Breast epithelium (tissue), 4 donors: ENCODE data around the gene RAC3. TPM values are rescaled to one million over a fixed set of nuclear protein-coding genes. Genes with fewer than 3 reads are reported as not detected.

ENCODE experiments used
- DNase-seq, 2 donors: peaks; one replicate each; pipeline ENCODE4 v3.0.0-alpha.2; 2019; ENCODE audit warnings: low spot score in 2 of 2
- H3K27ac ChIP-seq, 2 donors: fragments of 200-600 bp; sonication (generic) in 1 of 2; one replicate each; pipeline ENCODE4 v1.5.1; 2016 to 2019; ENCODE audit warnings: mild to moderate bottlenecking in 1 of 2
- H3K27me3 ChIP-seq, 2 donors: fragments of 200-600 bp; sonication (generic) in 1 of 2; one replicate each; pipeline versions ENCODE4 v1.5.1 to v1.6.0; 2017 to 2019; ENCODE audit warnings: control low read depth in 1 of 2, mild to moderate bottlenecking in 1 of 2
- H3K36me3 ChIP-seq: fragments of 200-600 bp; one replicate; pipeline ENCODE4 v1.5.1; 2019
- H3K4me1 ChIP-seq, 2 donors: fragments of 200-600 bp; sonication (generic); one replicate each; pipeline ENCODE4 v1.5.1; 2016 to 2019; ENCODE audit warnings: control low read depth in 1 of 2
- H3K4me3 ChIP-seq, 3 donors: fragments of 200-600 bp; sonication (generic); 1 replicate in 2 of 3; 2 replicates in 1 of 3; pipeline ENCODE4 v1.5.1; 2016 to 2019; ENCODE audit warnings: mild to moderate bottlenecking in 3 of 3, moderate library complexity in 2 of 3
- H3K9me3 ChIP-seq, 2 donors: fragments of 200-600 bp; sonication (generic) in 1 of 2; one replicate each; pipeline ENCODE4 v1.5.1; 2016 to 2019; ENCODE audit warnings: control low read depth in 1 of 2
- CTCF ChIP-seq, 3 donors: fragments of 450-650 bp; IDR thresholded peaks; one replicate each; pipeline ENCODE4 v1.5.1; 2016 to 2017; ENCODE audit warnings: antibody characterized with exemption in 3 of 3, mild to moderate bottlenecking in 3 of 3, moderate library complexity in 3 of 3
- POLR2A ChIP-seq: fragments of 450-650 bp; IDR thresholded peaks from one replicate; pipeline ENCODE4 v1.6.1; 2016; ENCODE audit warnings: antibody characterized with exemption, mild to moderate bottlenecking, moderate library complexity
- POLR2AphosphoS5 ChIP-seq, 3 donors: sonication (generic); formaldehyde crosslinking; IDR thresholded peaks; one replicate each; pipeline ENCODE4 v1.6.1; 2017; ENCODE audit warnings: antibody characterized with exemption in 3 of 3
- intact Hi-C: fragments of 100-400 bp; cut with DNase I; formaldehyde crosslinking; loops from one replicate; pipeline ENCODE4 v1.15.1; 2023; ENCODE audit warnings: low total_unique reads
- total RNA-seq, 3 donors: library from RNA; depleted of rRNA; stranded (reverse); fragments of >200 nt; gene quantifications; one replicate each; pipeline ENCODE4 v1.1.0, GENCODE V29; 2016

RAC3 gene
- total RNA-seq, 3 donors from 2014 or later: 7.6 to 23.0 (median 16.1) TPM

- Histone ChIP-seq H3K4me3 (no peak overlapping the region), H3K27ac (no peak overlapping the region), H3K9me3 (no peaks in the 10 kb centered on the region), H3K4me1 (peaks cover 6 to 22% of the 10 kb centered on the region in 2 donors), H3K36me3 (no peaks in the 10 kb centered on the region), H3K27me3 (no peaks in the 10 kb centered on the region)
- TF ChIP-seq CTCF (IDR thresholded peaks at IDR 0.05): peak in 2 of 3 donors; percentile 9 to 44
- no peak for TF ChIP-seq POLR2AphosphoS5 (IDR thresholded peaks at IDR 0.05)
- DNase-seq: no peak
- intact Hi-C loops: no loop called here
Observed at GRCh38 chr17:82019690-82020571, 11.5 kb upstream of the RAC3 start.

GRCh38 chr17:82020572-82021106 lies 10.8 kb upstream of the RAC3 start:
- peaks cover 6 to 22% of the 10 kb centered on the region in 2 donors for H3K4me1 ChIP-seq
- DNase-seq: no peak

GRCh38 chr17:82021107-82021899 lies 10.2 kb upstream of the RAC3 start:
- no peak overlapping the region for H3K27ac ChIP-seq

More at GRCh38 chr17:82020572-82021106, 10.8 kb upstream of the RAC3 start:
- no peak overlapping the region for H3K4me3 ChIP-seq
- intact Hi-C loops: no loop called here
- no peak for TF ChIP-seq CTCF (IDR thresholded peaks at IDR 0.05)
- no peak for TF ChIP-seq POLR2AphosphoS5 (IDR thresholded peaks at IDR 0.05)
- no peak for TF ChIP-seq POLR2A
- H3K9me3 ChIP-seq: no peaks in the 10 kb centered on the region
- no peaks in the 10 kb centered on the region for H3K36me3 ChIP-seq
- no peak overlapping the region for H3K27ac ChIP-seq
- H3K27me3 ChIP-seq: no peaks in the 10 kb centered on the region

GRCh38 chr17:82021900-82022309 lies 9.6 kb upstream of the RAC3 start:
- TF ChIP-seq CTCF (IDR thresholded peaks at IDR 0.05) (no peak), POLR2AphosphoS5 (IDR thresholded peaks at IDR 0.05) (no peak), POLR2A (no peak)
- peaks cover 6 to 22% of the 10 kb centered on the region in 2 donors for H3K4me1 ChIP-seq
- no peaks in the 10 kb centered on the region for H3K9me3 ChIP-seq
- peak overlapping the region; percentile 85 to 90 (median 88) for H3K4me3 ChIP-seq
- DNase-seq: no peak
- no peaks in the 10 kb centered on the region for H3K27me3 ChIP-seq
- intact Hi-C loops: loop anchor here (2.0 kb wide), 1 partner anchor 59 kb away; no protein-coding TSS in a partner anchor
- H3K27ac ChIP-seq: peak overlapping the region; percentile 54 to 78
- H3K36me3 ChIP-seq: no peaks in the 10 kb centered on the region

More at GRCh38 chr17:82021107-82021899, 10.2 kb upstream of the RAC3 start:
- intact Hi-C loops: no loop called here
- TF ChIP-seq POLR2A (no peak), POLR2AphosphoS5 (IDR thresholded peaks at IDR 0.05) (peak in 2 of 3 donors; percentile 21 to 51), CTCF (IDR thresholded peaks at IDR 0.05) (peak; percentile 51 to 83 (median 82))
- no peaks in the 10 kb centered on the region for H3K27me3 ChIP-seq
- H3K9me3 ChIP-seq: no peaks in the 10 kb centered on the region
- peak; percentile 71 to 81 for DNase-seq
- H3K4me3 ChIP-seq: peak overlapping the region; percentile 85 to 90 (median 88)
- peaks cover 6 to 22% of the 10 kb centered on the region in 2 donors for H3K4me1 ChIP-seq
- H3K36me3 ChIP-seq: no peaks in the 10 kb centered on the region
